Measurements from ENCODE around the gene CSPG4. TPM values are rescaled to one million over a fixed set of nuclear protein-coding genes. Genes with fewer than 3 reads are reported as not detected.

CSPG4 gene
- total RNA-seq, 1 donor from 2014 or later, result 0.79 TPM

- DNase-seq (ENCODE audit: low read depth) (no peak), FAIRE-seq (no peak)
- TF ChIP-seq CTCF (IDR thresholded peaks at IDR 0.05; ENCODE audit: insufficient read depth, low read length, severe bottlenecking), result no peak
- Histone ChIP-seq H3K27me3 (ENCODE audit: control insufficient read depth, insufficient read depth, low read length) (no peaks in the 10 kb centered on the region), H3K36me3 (ENCODE audit: control insufficient read depth, insufficient read depth, low read length) (peaks cover 32% of the 10 kb centered on the region), H3K4me3 (ENCODE audit: low read depth, low read length) (no peak overlapping the region)
These were observed 56.3 kb downstream of the CSPG4 start for GRCh38 chr15:75656331-75656730.

- Histone ChIP-seq H3K36me3 (ENCODE audit: control insufficient read depth, insufficient read depth, low read length) (peaks cover 34% of the 10 kb centered on the region), H3K27me3 (ENCODE audit: control insufficient read depth, insufficient read depth, low read length) (no peaks in the 10 kb centered on the region), H3K4me3 (ENCODE audit: low read depth, low read length) (no peak overlapping the region)
- DNase-seq (ENCODE audit: low read depth) (no peak), FAIRE-seq (no peak)
- no peak for TF ChIP-seq CTCF (IDR thresholded peaks at IDR 0.05; ENCODE audit: insufficient read depth, low read length, severe bottlenecking)
These were observed 56.7 kb downstream of the CSPG4 start for GRCh38 chr15:75655931-75656330.

GRCh38 chr15:75654201-75654907 lies 58.3 kb downstream of the CSPG4 start:
- FAIRE-seq (no peak), DNase-seq (ENCODE audit: low read depth) (no peak)
- no peak overlapping the region for H3K4me3 ChIP-seq (ENCODE audit: low read depth, low read length)
- H3K36me3 ChIP-seq (ENCODE audit: control insufficient read depth, insufficient read depth, low read length), result peaks cover 41% of the 10 kb centered on the region
- no peak for TF ChIP-seq CTCF (IDR thresholded peaks at IDR 0.05; ENCODE audit: insufficient read depth, low read length, severe bottlenecking)
- no peaks in the 10 kb centered on the region for H3K27me3 ChIP-seq (ENCODE audit: control insufficient read depth, insufficient read depth, low read length)

- Histone ChIP-seq H3K36me3 (ENCODE audit: control insufficient read depth, insufficient read depth, low read length) (peaks cover 45% of the 10 kb centered on the region), H3K27me3 (ENCODE audit: control insufficient read depth, insufficient read depth, low read length) (no peaks in the 10 kb centered on the region), H3K4me3 (ENCODE audit: low read depth, low read length) (no peak overlapping the region)
- no peak for FAIRE-seq
- no peak for DNase-seq (ENCODE audit: low read depth)
- TF ChIP-seq CTCF (IDR thresholded peaks at IDR 0.05; ENCODE audit: insufficient read depth, low read length, severe bottlenecking), result no peak
These were observed 59.2 kb downstream of the CSPG4 start for GRCh38 chr15:75653347-75653913.

- H3K36me3 ChIP-seq (ENCODE audit: control insufficient read depth, insufficient read depth, low read length), result peaks cover 41% of the 10 kb centered on the region
- peak overlapping the region; percentile 90 for H3K4me3 ChIP-seq (ENCODE audit: low read depth, low read length)
- no peak for FAIRE-seq
These were observed 60.7 kb downstream of the CSPG4 start for GRCh38 chr15:75651810-75652543.

More at GRCh38 chr15:75651810-75652543, 60.7 kb downstream of the CSPG4 start:
- TF ChIP-seq CTCF (IDR thresholded peaks at IDR 0.05; ENCODE audit: insufficient read depth, low read length, severe bottlenecking), result no peak
- H3K27me3 ChIP-seq (ENCODE audit: control insufficient read depth, insufficient read depth, low read length), result no peaks in the 10 kb centered on the region
- DNase-seq (ENCODE audit: low read depth), result no peak

Measured in bronchial epithelial cell (primary cell).